ENCODE data around the gene PTPRN2. TPM values are rescaled to one million over a fixed set of nuclear protein-coding genes. Genes with fewer than 3 reads are reported as not detected.
A peak's percentile ranks its signal among the peaks of the same experiment; 100 is the strongest.

Gene PTPRN2
- total and polyA plus RNA-seq, 2 of the 8 experiments (the other 6 are each of a cell fraction or from before 2014, with no cell fraction given): 2.6 to 4.5 TPM

- ChIA-PET CTCF (ENCODE audit: partially characterized antibody) (interaction anchor here (0.9 to 2.1 kb wide), 5 partner anchors 12 to 340 kb away, joined by 3 to 7 read pairs (median 4); no protein-coding TSS in a partner anchor), POLR2A (ENCODE audit: partially characterized antibody) (no interaction called here)
- H3K27ac ChIP-seq (ENCODE audit: low read depth, low read length): no peak overlapping the region
- H3K4me2 ChIP-seq (ENCODE audit: insufficient read depth in 1 of 2, low read depth in 2 of 2, low read length in 2 of 2): no peak overlapping the region
- peaks cover 11 to 53% (median 33%) of the 10 kb centered on the region in 4 experiments for H3K4me1 ChIP-seq (replicated peaks in 1 of 4; ENCODE audit: control insufficient read depth in 3 of 4, insufficient read depth in 4 of 4, low read length in 3 of 4)
- no peak overlapping the region for H2AK5ac ChIP-seq (ENCODE audit: low read depth, low read length)
- DNase-seq (ENCODE audit: low read depth in 1 of 2, low spot score in 2 of 2) (no peak), FAIRE-seq (no peak)
- H2BK12ac ChIP-seq (ENCODE audit: low read depth, low read length): no peak overlapping the region
- H3K4me3 ChIP-seq (ENCODE audit: extremely low read depth in 1 of 4, insufficient read depth in 2 of 4, low read depth in 3 of 4, low read length in 4 of 4): no peak overlapping the region
- no peak overlapping the region for H3K14ac ChIP-seq (ENCODE audit: insufficient read length)
- H4K91ac ChIP-seq (replicated peaks; ENCODE audit: insufficient read length, low read length): no peak overlapping the region
- TF ChIP-seq EZH2 (IDR thresholded peaks at IDR 0.05; ENCODE audit: low read depth, low read length, severe bottlenecking) (no peak), KDM4A (IDR thresholded peaks at IDR 0.05; ENCODE audit: low read depth, low read length, severe bottlenecking) (no peak), RFX5 (IDR thresholded peaks at IDR 0.05; ENCODE audit: borderline replicate concordance, low read depth, low read length) (no peak), YY1 (IDR thresholded peaks at IDR 0.05; ENCODE audit: low read depth, low read length) (no peak), EGR1 (IDR thresholded peaks at IDR 0.05; ENCODE audit: borderline replicate concordance, low read depth, low read length) (no peak)
- H4K5ac ChIP-seq (ENCODE audit: insufficient read length, low read depth, low read length): no peak overlapping the region
- H3K36me3 ChIP-seq (ENCODE audit: control insufficient read depth in 2 of 4, insufficient read depth in 4 of 4, low read length in 3 of 4): no peaks in the 10 kb centered on the region
- no peak overlapping the region for H2BK15ac ChIP-seq (ENCODE audit: low read length)
- H3K27me3 ChIP-seq (replicated peaks in 1 of 4; ENCODE audit: control insufficient read depth in 3 of 4, extremely low read depth in 1 of 4, insufficient read depth in 3 of 4, low read length in 3 of 4): peaks cover 0 to 13% (median 7%) of the 10 kb centered on the region in 4 experiments; a peak in 6 of 7 replicates
- no peaks in the 10 kb centered on the region for H4K20me1 ChIP-seq (replicated peaks in 1 of 2; ENCODE audit: control insufficient read depth in 1 of 2, insufficient read depth in 2 of 2, low read length in 2 of 2)
- no peak overlapping the region for H2AFZ ChIP-seq (ENCODE audit: low read length)
- H3K56ac ChIP-seq (replicated peaks; ENCODE audit: insufficient read length, low read depth, low read length): no peak overlapping the region
- no peak overlapping the region for H2BK120ac ChIP-seq (replicated peaks; ENCODE audit: low read depth, low read length)
- H3K23ac ChIP-seq (ENCODE audit: insufficient read length): no peak overlapping the region
- 0 out of 2 replicates have a peak overlapping the region, but pooled peaks have one; percentile 48 for H2BK20ac ChIP-seq (ENCODE audit: low read length)
- H3K9me3 ChIP-seq (ENCODE audit: insufficient read depth in 2 of 2, low read depth in 1 of 2, low read length in 1 of 2): no peaks in the 10 kb centered on the region
- no peak overlapping the region for H3K18ac ChIP-seq (ENCODE audit: extremely low read depth, low read length)
- no peak overlapping the region for H3K4ac ChIP-seq (replicated peaks; ENCODE audit: insufficient read length, low read depth, low read length)
- no peak overlapping the region for H3K9ac ChIP-seq (replicated peaks in 1 of 4; ENCODE audit: extremely low read depth in 1 of 4, low read depth in 3 of 4, low read length in 3 of 4)
- no peaks in the 10 kb centered on the region for H3K79me1 ChIP-seq (ENCODE audit: low read depth, low read length)
- no peak overlapping the region for H4K8ac ChIP-seq (ENCODE audit: extremely low read depth, insufficient read depth, low read length)
- no peak overlapping the region for H2BK5ac ChIP-seq (ENCODE audit: low read depth, low read length)
- H3K23me2 ChIP-seq (ENCODE audit: low read depth, low read length): peaks cover 16% of the 10 kb centered on the region
- H3K79me2 ChIP-seq (ENCODE audit: control insufficient read depth in 1 of 2, insufficient read depth in 2 of 2, low read length in 2 of 2): no peaks in the 10 kb centered on the region
Observed at GRCh38 chr7:158013085-158013668, 574.4 kb downstream of the PTPRN2 start.

Data from H1 (cell line).